ENCODE results near the gene KLF2. TPM values are rescaled to one million over a fixed set of nuclear protein-coding genes. Genes with fewer than 3 reads are reported as not detected.

KLF2 gene
- total and polyA plus RNA-seq, 2 of the 13 experiments (the other 11 are each of a cell fraction or from before 2014, with no cell fraction given) = not detected

DNA sequence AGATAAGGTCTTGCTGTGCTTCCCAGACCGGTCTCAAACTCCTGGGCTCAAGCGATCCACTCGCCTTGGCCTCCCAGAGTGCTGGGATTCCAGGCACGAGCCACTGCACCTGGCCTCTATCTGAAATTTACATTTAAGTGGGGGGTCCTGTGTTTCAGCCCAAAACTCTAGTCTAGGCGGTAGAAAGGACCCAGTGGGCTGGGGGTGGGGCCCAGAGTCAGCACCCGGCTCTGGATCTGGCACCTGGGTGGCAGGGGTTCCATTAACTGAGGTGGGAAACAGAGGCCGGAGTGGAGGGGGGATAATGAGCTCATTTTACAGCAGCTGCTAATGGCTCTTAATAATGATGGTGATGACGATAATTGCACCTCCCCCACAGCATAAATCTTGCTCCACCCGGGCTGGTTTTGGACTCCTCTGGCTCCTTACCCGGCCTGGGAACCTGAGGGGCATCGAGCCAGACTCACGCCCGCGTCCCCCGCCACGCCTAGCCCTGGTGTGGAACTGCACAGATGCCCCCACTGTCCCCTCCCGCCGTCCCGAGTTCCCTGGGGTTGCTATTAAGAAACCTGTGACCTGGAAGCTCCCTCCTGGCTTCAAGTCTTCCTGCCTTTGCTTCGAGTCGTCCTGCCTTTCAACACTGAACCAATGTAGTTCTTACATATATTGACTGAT is 17.8 kb upstream of the KLF2 start:
- no peak for FAIRE-seq

DNA sequence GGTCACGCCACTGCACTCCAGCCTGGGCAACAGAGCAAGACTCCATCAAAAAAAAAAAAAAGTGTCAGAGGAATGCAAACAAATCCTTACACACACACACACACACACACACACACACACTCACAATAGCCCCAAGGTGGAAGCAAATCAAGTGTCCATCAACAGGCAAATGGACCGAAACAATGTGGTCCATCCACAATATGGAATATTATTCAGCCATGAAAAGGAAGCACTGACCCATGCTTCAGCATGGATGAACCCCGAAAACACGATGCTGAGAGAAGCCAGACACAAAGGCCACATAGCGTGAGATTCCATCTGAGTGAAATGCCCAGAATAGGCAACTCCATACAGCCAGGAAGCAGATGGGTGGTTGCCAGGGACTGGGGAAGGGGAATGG is 16.5 kb upstream of the KLF2 start:
- Histone ChIP-seq H3K36me3 (replicated peaks in 1 of 2; ENCODE audit: control insufficient read depth in 1 of 2, insufficient read depth in 2 of 2, low read length in 2 of 2) (no peaks in the 10 kb centered on the region), H3K4me3 (replicated peaks in 1 of 3; ENCODE audit: insufficient read depth in 1 of 3, low read depth in 2 of 3, low read length in 3 of 3) (no peak overlapping the region), H3K27me3 (ENCODE audit: control insufficient read depth in 1 of 2, insufficient read depth in 2 of 2, low read length in 2 of 2) (peaks cover 0 to 4% of the 10 kb centered on the region in 2 experiments; a peak in 1 of 5 replicates), H4K20me1 (ENCODE audit: insufficient read depth, low read length) (no peaks in the 10 kb centered on the region), H3K9ac (ENCODE audit: insufficient read depth, low read depth, low read length) (no peak overlapping the region), H2AFZ (ENCODE audit: low read length) (no peak overlapping the region), H3K27ac (ENCODE audit: extremely low read length, insufficient read depth, low read length) (no peak overlapping the region), H3K4me1 (ENCODE audit: insufficient read depth, low read length) (no peaks in the 10 kb centered on the region), H3K9me3 (ENCODE audit: low read length) (no peaks in the 10 kb centered on the region), H3K4me2 (ENCODE audit: low read depth, low read length) (no peak overlapping the region), H3K79me2 (ENCODE audit: insufficient read depth, low read length) (no peaks in the 10 kb centered on the region)
- DNase-seq (ENCODE audit: low spot score) (no peak), ATAC-seq (no peak), FAIRE-seq (no peak)
- 47% methylated on average over 5 of the region's 5 CpGs for WGBS (ENCODE audit: low lambda C conversion rate)
- POLR2A ChIA-PET = no interaction called here
- TF ChIP-seq, protein P1, sequence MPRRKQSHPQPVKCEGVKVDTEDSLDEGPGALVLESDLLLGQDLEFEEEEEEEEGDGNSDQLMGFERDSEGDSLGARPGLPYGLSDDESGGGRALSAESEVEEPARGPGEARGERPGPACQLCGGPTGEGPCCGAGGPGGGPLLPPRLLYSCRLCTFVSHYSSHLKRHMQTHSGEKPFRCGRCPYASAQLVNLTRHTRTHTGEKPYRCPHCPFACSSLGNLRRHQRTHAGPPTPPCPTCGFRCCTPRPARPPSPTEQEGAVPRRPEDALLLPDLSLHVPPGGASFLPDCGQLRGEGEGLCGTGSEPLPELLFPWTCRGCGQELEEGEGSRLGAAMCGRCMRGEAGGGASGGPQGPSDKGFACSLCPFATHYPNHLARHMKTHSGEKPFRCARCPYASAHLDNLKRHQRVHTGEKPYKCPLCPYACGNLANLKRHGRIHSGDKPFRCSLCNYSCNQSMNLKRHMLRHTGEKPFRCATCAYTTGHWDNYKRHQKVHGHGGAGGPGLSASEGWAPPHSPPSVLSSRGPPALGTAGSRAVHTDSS (CRISPR knock-in tag; conservative IDR thresholded peaks at IDR 0.05) = no peak
- in situ Hi-C loops (cut with HindIII; ENCODE audit: extremely low pct_ligation_motif_present, low pct_unique_long_range_greater_than_20kb) (no loop called here), intact Hi-C loops (cut with micrococcal nuclease; ENCODE audit: unreplicated experiment) (no loop called here)
- CTCF ChIA-PET (ENCODE audit: low intra/inter-chr PET ratio, low total read pairs) = no interaction called here
- BruUV-seq (replicated peaks) = no TSS peak

More for the DNA sequence above, 17.8 kb upstream of the KLF2 start:
- DNase-seq (ENCODE audit: low spot score) = no peak
- intact Hi-C loops (cut with micrococcal nuclease; ENCODE audit: unreplicated experiment) = no loop called here
- Histone ChIP-seq H3K9ac (ENCODE audit: insufficient read depth, low read depth, low read length) (no peak overlapping the region), H3K9me3 (ENCODE audit: low read length) (no peaks in the 10 kb centered on the region), H4K20me1 (ENCODE audit: insufficient read depth, low read length) (no peaks in the 10 kb centered on the region), H3K4me2 (ENCODE audit: low read depth, low read length) (no peak overlapping the region), H2AFZ (ENCODE audit: low read length) (no peak overlapping the region), H3K4me3 (replicated peaks in 1 of 3; ENCODE audit: insufficient read depth in 1 of 3, low read depth in 2 of 3, low read length in 3 of 3) (no peak overlapping the region), H3K4me1 (ENCODE audit: insufficient read depth, low read length) (no peaks in the 10 kb centered on the region), H3K27me3 (ENCODE audit: control insufficient read depth in 1 of 2, insufficient read depth in 2 of 2, low read length in 2 of 2) (peaks cover 0 to 4% of the 10 kb centered on the region in 2 experiments; a peak in 1 of 5 replicates), H3K27ac (ENCODE audit: extremely low read length, insufficient read depth, low read length) (no peak overlapping the region), H3K79me2 (ENCODE audit: insufficient read depth, low read length) (no peaks in the 10 kb centered on the region), H3K36me3 (replicated peaks in 1 of 2; ENCODE audit: control insufficient read depth in 1 of 2, insufficient read depth in 2 of 2, low read length in 2 of 2) (no peaks in the 10 kb centered on the region)
- ChIA-PET CTCF (ENCODE audit: low intra/inter-chr PET ratio, low total read pairs) (no interaction called here), POLR2A (no interaction called here)
- TF ChIP-seq MTA1 (CRISPR knock-in tag; IDR thresholded peaks at IDR 0.05; ENCODE audit: borderline replicate concordance) = no peak
- TF ChIP-seq U2AF2 (IDR thresholded peaks at IDR 0.05; ENCODE audit: low read depth, low read length) = no peak
- no TSS peak for BruUV-seq (replicated peaks)
- in situ Hi-C loops (cut with HindIII; ENCODE audit: extremely low pct_ligation_motif_present, low pct_unique_long_range_greater_than_20kb) = no loop called here
- ATAC-seq = no peak
- 47% methylated on average over 12 of the region's 21 CpGs for whole genome bisulfite sequencing (ENCODE audit: low lambda C conversion rate)

Measured in HepG2 (cell line).